Measurements from ENCODE around the gene ESRRG.

DNA sequence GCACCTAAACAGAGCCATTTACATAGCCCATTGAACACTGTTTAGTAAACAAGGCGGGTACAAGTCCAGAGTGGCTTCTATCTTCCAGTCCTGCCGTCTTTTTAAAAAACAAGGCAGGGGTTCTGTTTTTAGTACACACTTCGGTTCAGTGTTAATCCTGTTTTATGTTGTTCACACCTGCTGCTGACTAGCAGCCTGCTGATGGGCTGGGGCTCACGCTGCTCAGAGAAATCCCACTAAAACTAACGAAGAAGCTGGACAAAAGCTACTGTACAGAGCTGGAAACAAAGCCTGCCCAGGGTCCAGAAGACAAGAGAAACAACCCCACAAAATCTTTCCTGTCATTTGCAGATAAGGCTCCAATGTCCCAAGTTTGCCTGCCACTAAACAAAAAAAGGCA is 13.2 kb downstream of the ESRRG start:
- TF ChIP-seq POLR2A (IDR thresholded peaks at IDR 0.05) = no peak
- TF ChIP-seq, protein P1, sequence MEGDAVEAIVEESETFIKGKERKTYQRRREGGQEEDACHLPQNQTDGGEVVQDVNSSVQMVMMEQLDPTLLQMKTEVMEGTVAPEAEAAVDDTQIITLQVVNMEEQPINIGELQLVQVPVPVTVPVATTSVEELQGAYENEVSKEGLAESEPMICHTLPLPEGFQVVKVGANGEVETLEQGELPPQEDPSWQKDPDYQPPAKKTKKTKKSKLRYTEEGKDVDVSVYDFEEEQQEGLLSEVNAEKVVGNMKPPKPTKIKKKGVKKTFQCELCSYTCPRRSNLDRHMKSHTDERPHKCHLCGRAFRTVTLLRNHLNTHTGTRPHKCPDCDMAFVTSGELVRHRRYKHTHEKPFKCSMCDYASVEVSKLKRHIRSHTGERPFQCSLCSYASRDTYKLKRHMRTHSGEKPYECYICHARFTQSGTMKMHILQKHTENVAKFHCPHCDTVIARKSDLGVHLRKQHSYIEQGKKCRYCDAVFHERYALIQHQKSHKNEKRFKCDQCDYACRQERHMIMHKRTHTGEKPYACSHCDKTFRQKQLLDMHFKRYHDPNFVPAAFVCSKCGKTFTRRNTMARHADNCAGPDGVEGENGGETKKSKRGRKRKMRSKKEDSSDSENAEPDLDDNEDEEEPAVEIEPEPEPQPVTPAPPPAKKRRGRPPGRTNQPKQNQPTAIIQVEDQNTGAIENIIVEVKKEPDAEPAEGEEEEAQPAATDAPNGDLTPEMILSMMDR (IDR thresholded peaks at IDR 0.05) = no peak
